OCI-LY3 (cell line): ENCODE measurements around the gene CCDC141.

Source experiments
- EZH2phosphoT487 ChIP-seq: fragments of 200-600 bp; shearing (Covaris generic); IDR thresholded peaks from 2 replicates; pipeline ENCODE4 v1.6.1; 2018; ENCODE audit warnings: antibody characterized with exemption, mixed run types, low read depth
- TF ChIP-seq, protein P1 (sequence below): fragments of 200-600, 300-600 bp; sonication (generic); IDR thresholded peaks from 2 replicates; pipeline ENCODE4 v1.5.1; 2014; ENCODE audit warnings: antibody characterized with exemption, low read length, low read depth

- TF ChIP-seq, protein P1, sequence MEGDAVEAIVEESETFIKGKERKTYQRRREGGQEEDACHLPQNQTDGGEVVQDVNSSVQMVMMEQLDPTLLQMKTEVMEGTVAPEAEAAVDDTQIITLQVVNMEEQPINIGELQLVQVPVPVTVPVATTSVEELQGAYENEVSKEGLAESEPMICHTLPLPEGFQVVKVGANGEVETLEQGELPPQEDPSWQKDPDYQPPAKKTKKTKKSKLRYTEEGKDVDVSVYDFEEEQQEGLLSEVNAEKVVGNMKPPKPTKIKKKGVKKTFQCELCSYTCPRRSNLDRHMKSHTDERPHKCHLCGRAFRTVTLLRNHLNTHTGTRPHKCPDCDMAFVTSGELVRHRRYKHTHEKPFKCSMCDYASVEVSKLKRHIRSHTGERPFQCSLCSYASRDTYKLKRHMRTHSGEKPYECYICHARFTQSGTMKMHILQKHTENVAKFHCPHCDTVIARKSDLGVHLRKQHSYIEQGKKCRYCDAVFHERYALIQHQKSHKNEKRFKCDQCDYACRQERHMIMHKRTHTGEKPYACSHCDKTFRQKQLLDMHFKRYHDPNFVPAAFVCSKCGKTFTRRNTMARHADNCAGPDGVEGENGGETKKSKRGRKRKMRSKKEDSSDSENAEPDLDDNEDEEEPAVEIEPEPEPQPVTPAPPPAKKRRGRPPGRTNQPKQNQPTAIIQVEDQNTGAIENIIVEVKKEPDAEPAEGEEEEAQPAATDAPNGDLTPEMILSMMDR: no peak
- no peak for TF ChIP-seq EZH2phosphoT487
These were observed 189.4 kb downstream of the CCDC141 start for GRCh38 chr2:178860551-178860950.
